Caco-2 (cell line): Measurements from ENCODE around the gene SH2D4B. TPM values are rescaled to one million over a fixed set of nuclear protein-coding genes. Genes with fewer than 3 reads are reported as not detected.

Experiments
- BruUV-seq: library from RNA; stranded (reverse); fragments of 400-500 nt; replicated peaks from 2 replicates; lab custom pipeline; 2021; lab: Mats Ljungman, UMichigan
- CTCF ChIA-PET: fragments of 300-600 bp; sonication (Branson Sonifier 250); formaldehyde crosslinking; loops from one replicate; lab custom pipeline; 2022; ENCODE audit warnings: antibody characterized with exemption; lab: Charles Lee
- POLR2A ChIA-PET: fragments of 300-600 bp; sonication (Branson Sonifier 250); formaldehyde crosslinking; loops from one replicate; lab custom pipeline; 2022; ENCODE audit warnings: antibody characterized with exemption; lab: Charles Lee
- DNase-seq, 2 experiments: peaks; one replicate each; pipeline versions ENCODE4 v3.0.0 to v3.0.0-alpha.2; 2020 to 2022
- H3K27me3 ChIP-seq: replicated peaks from 2 replicates; pipeline ENCODE4 v1.6.0; 2011; ENCODE audit warnings: low read length; ENCODE audit not compliant: control insufficient read depth, insufficient read depth
- H3K36me3 ChIP-seq: 2 replicates; pipeline ENCODE4 v1.5.1; 2011; ENCODE audit warnings: low read length; ENCODE audit not compliant: control insufficient read depth, insufficient read depth
- H3K4me1 ChIP-seq: fragments of 250-450 bp; sonication (Bioruptor Pico); 2 replicates; pipeline ENCODE4 v1.5.1; 2020; ENCODE audit warnings: mild to moderate bottlenecking
- H3K4me3 ChIP-seq: 2 replicates; pipeline ENCODE4 v1.5.1; 2011; ENCODE audit warnings: low read depth, mild to moderate bottlenecking, control low read depth, low read length
- H3K9me3 ChIP-seq: fragments of 250-450 bp; sonication (Bioruptor Pico); 2 replicates; pipeline ENCODE4 v1.5.1; 2020; ENCODE audit warnings: mild to moderate bottlenecking, moderate library complexity
- H3K27ac Mint-ChIP-seq: one replicate; pipeline ENCODE4 v1.8.0; 2022; ENCODE audit warnings: mixed read lengths; ENCODE audit not compliant: unreplicated experiment
- H3K27me3 Mint-ChIP-seq: one replicate; pipeline ENCODE4 v1.8.0; 2022; ENCODE audit warnings: mixed read lengths; ENCODE audit not compliant: insufficient read depth, unreplicated experiment
- H3K36me3 Mint-ChIP-seq: one replicate; pipeline ENCODE4 v1.8.0; 2022; ENCODE audit warnings: mild to moderate bottlenecking, mixed read lengths; ENCODE audit not compliant: insufficient read depth, unreplicated experiment
- H3K4me1 Mint-ChIP-seq: one replicate; pipeline ENCODE4 v1.8.0; 2022; ENCODE audit warnings: low read depth, mixed read lengths; ENCODE audit not compliant: unreplicated experiment
- H3K4me3 Mint-ChIP-seq: one replicate; pipeline ENCODE4 v1.8.0; 2022; ENCODE audit warnings: mild to moderate bottlenecking, moderate library complexity, mixed read lengths; ENCODE audit not compliant: unreplicated experiment
- H3K9me3 Mint-ChIP-seq: one replicate; pipeline ENCODE4 v1.8.0; 2022; ENCODE audit warnings: mixed read lengths; ENCODE audit not compliant: unreplicated experiment
- intact Hi-C: fragments of 100-400 bp; cut with micrococcal nuclease; formaldehyde crosslinking; loops from one replicate; pipeline ENCODE4 v1.10.0; 2022; ENCODE audit not compliant: unreplicated experiment
- total RNA-seq: library from RNA; stranded (reverse); gene quantifications from 2 replicates; pipeline ENCODE4 v1.2.3, GENCODE V29; 2022
- TF ChIP-seq, protein P1 (sequence below), 2 experiments: fragments of 200-600 bp in 1 of 2; IDR thresholded peaks; 1 replicate in 1 of 2; 2 replicates in 1 of 2; pipeline versions ENCODE4 v1.5.1 to v1.8.0; 2011 to 2022; ENCODE audit warnings: antibody characterized with exemption in 1 of 2, control low read depth in 1 of 2, inconsistent platforms in 1 of 2, low read depth in 1 of 2, low read length in 1 of 2, mild to moderate bottlenecking in 1 of 2, moderate library complexity in 1 of 2; ENCODE audit not compliant: insufficient read depth in 1 of 2, severe bottlenecking in 1 of 2, unreplicated experiment in 1 of 2

Gene SH2D4B
- total RNA-seq, 1 experiment from 2014 or later: 0.23 TPM

DNA sequence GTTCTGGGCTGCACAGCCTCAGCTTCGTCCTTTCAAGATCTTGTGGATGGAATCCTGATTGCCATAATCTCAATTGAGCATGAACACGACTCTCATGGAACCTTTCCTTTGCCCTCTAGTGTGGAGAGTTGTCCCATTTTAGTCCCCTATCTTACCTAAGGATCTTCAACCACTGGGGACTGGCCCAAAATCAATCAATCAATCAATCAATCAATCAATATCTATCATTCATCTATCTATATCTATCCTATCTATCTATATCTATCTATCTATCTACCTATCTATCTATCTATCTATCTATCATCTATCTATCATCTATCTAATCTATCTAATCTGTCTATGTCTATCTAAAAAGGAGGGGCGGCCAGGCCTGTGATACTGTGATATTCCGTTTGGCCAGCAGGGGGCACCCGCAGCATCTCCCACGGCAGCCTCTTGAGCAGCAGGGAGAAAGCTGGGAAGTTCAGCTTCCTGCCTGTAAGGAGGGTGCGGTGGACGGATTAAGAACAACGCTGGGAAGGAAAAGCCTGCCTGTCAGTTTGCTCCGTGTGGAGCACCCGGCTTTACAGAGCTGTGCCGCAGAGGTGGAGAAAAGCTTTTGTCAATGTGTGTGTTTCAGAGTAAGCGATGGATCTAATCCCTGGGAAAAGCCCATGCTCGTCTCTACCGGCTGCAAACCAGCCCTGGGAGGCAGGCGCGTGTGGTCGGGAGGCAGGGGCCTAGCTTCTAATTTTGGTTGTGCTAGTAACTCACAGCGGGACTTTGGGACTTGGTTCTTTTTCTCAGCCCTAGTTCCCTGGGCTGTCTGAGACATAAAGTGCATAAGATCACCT is 124.9 kb downstream of the SH2D4B start:
- no peaks in the 10 kb centered on the region for H3K9me3 Mint-ChIP-seq
- peaks cover 6% of the 10 kb centered on the region; the same call in 1 of the 2 replicates for H3K9me3 ChIP-seq
- peak overlapping the region; percentile 24 for H3K4me3 Mint-ChIP-seq
- H3K27me3 ChIP-seq: no peaks in the 10 kb centered on the region
- intact Hi-C loops: loop anchor here (1.0 to 10.0 kb wide), 5 partner anchors 126 to 357 kb away; no protein-coding TSS in a partner anchor
- peak; percentile 83 to 87 for DNase-seq
- H3K27ac Mint-ChIP-seq: no peak overlapping the region
- H3K27me3 Mint-ChIP-seq: no peaks in the 10 kb centered on the region
- peaks cover 9% of the 10 kb centered on the region for H3K4me1 ChIP-seq
- TF ChIP-seq, protein P1, sequence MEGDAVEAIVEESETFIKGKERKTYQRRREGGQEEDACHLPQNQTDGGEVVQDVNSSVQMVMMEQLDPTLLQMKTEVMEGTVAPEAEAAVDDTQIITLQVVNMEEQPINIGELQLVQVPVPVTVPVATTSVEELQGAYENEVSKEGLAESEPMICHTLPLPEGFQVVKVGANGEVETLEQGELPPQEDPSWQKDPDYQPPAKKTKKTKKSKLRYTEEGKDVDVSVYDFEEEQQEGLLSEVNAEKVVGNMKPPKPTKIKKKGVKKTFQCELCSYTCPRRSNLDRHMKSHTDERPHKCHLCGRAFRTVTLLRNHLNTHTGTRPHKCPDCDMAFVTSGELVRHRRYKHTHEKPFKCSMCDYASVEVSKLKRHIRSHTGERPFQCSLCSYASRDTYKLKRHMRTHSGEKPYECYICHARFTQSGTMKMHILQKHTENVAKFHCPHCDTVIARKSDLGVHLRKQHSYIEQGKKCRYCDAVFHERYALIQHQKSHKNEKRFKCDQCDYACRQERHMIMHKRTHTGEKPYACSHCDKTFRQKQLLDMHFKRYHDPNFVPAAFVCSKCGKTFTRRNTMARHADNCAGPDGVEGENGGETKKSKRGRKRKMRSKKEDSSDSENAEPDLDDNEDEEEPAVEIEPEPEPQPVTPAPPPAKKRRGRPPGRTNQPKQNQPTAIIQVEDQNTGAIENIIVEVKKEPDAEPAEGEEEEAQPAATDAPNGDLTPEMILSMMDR (IDR thresholded peaks at IDR 0.05; ENCODE audit: insufficient read depth in 1 of 2, low read depth in 1 of 2, low read length in 1 of 2, severe bottlenecking in 1 of 2, unreplicated experiment in 1 of 2): peak; percentile 86 to 89
- H3K36me3 Mint-ChIP-seq: no peaks in the 10 kb centered on the region
- POLR2A ChIA-PET: interaction anchor here (0.5 kb wide), 1 partner anchor 685 kb away, joined by 4 read pairs; no protein-coding TSS in a partner anchor
- no peak overlapping the region for H3K4me3 ChIP-seq
- H3K4me1 Mint-ChIP-seq: peaks cover 7% of the 10 kb centered on the region
- no peaks in the 10 kb centered on the region for H3K36me3 ChIP-seq
- no TSS peak for BruUV-seq
- CTCF ChIA-PET: interaction anchor here (0.6 to 1.6 kb wide), 20 partner anchors 9 to 517 kb away, joined by 3 to 17 read pairs (median 4); partner anchors contain the start of gene TSPAN14

DNA sequence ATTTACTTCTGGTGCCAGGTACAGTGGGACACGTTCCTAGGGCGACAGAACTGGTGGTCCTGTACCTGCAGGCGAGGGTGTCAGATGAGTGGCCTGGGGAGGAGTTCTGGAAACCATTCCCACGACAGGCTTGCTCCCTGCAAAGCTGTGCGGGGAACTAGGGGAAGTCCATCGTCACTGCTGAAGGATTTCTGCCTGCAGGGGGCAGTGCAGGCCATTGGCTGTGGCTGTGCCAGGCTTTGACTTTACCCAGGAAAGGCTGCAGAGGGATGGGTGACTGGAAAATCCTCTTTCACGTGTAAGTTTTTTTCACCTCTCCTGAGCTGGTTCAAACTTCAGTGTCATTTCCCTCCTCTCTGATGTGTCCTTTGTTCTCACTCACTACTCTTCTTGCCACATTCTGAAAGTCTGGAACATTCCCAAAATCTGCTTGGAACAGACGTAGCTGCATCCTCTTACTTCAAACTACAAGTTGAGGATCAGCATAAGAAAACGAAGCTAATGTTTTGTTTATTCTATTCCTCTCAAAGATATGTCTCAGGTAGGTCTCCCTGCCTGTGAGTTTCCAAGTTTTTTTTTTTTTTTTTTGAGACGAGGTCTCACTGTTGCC is 126.5 kb downstream of the SH2D4B start:
- Histone ChIP-seq H3K36me3 (no peaks in the 10 kb centered on the region), H3K27me3 (no peaks in the 10 kb centered on the region), H3K4me1 (peaks cover 9% of the 10 kb centered on the region), H3K4me3 (no peak overlapping the region), H3K9me3 (peaks cover 6% of the 10 kb centered on the region; the same call in 1 of the 2 replicates)
- DNase-seq: peak; percentile 75 to 87
- no peak overlapping the region for H3K27ac Mint-ChIP-seq
- H3K27me3 Mint-ChIP-seq: no peaks in the 10 kb centered on the region
- TF ChIP-seq, protein P1 (IDR thresholded peaks at IDR 0.05; ENCODE audit: insufficient read depth in 1 of 2, low read depth in 1 of 2, low read length in 1 of 2, severe bottlenecking in 1 of 2, unreplicated experiment in 1 of 2): peak; percentile 90 to 91
- POLR2A ChIA-PET: no interaction called here
- H3K9me3 Mint-ChIP-seq: no peaks in the 10 kb centered on the region
- intact Hi-C loops: loop anchor here (1.0 to 10.0 kb wide), 4 partner anchors 31 to 279 kb away; no protein-coding TSS in a partner anchor
- no peaks in the 10 kb centered on the region for H3K36me3 Mint-ChIP-seq
- no peak overlapping the region for H3K4me3 Mint-ChIP-seq
- peaks cover 7% of the 10 kb centered on the region for H3K4me1 Mint-ChIP-seq
- BruUV-seq: no TSS peak
- CTCF ChIA-PET: interaction anchor here (0.6 to 1.3 kb wide), 8 partner anchors 21 to 281 kb away, joined by 3 to 8 read pairs (median 4); no protein-coding TSS in a partner anchor

DNA sequence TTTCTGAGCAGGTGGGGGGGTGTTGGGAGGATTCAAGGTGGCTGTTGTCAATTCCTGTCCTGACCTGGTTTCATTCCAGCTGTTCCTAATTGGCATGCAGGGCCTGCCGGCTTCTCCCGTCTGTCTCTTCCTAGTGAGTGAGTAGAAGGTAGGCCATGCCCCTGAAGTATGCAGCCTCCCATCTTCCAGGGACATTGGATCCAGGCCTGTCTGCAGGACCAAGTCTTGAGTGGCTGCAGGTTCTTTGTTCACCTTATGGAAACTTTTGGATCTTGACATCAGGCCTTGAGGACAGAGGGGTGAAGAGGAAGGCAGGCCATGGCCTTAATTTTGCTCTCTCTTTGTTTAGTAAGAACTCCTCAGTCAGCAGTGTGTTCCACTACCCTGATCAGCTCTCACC is 131.8 kb downstream of the SH2D4B start:
- H3K9me3 Mint-ChIP-seq: no peaks in the 10 kb centered on the region
- no TSS peak for BruUV-seq
- H3K4me1 Mint-ChIP-seq: peaks cover 7% of the 10 kb centered on the region
- Histone ChIP-seq H3K4me3 (no peak overlapping the region), H3K4me1 (peaks cover 4% of the 10 kb centered on the region; the same call in 1 of the 2 replicates), H3K9me3 (no peaks in the 10 kb centered on the region), H3K36me3 (no peaks in the 10 kb centered on the region), H3K27me3 (no peaks in the 10 kb centered on the region)
- H3K4me3 Mint-ChIP-seq: no peak overlapping the region
- ChIA-PET CTCF (no interaction called here), POLR2A (no interaction called here)
- no peak overlapping the region for H3K27ac Mint-ChIP-seq
- no peaks in the 10 kb centered on the region for H3K27me3 Mint-ChIP-seq
- TF ChIP-seq, protein P1 (IDR thresholded peaks at IDR 0.05; ENCODE audit: insufficient read depth in 1 of 2, low read depth in 1 of 2, low read length in 1 of 2, severe bottlenecking in 1 of 2, unreplicated experiment in 1 of 2): no peak
- H3K36me3 Mint-ChIP-seq: no peaks in the 10 kb centered on the region
- no peak for DNase-seq
- intact Hi-C loops: loop anchor here (10.0 kb wide), 1 partner anchor 285 kb away; no protein-coding TSS in a partner anchor
